IPS DF 6.9 (cell line): ENCODE measurements around the gene PLCE1.
"Not testable (repeated sequence)": the region's sequence is repeated elsewhere in the genome, so short reads cannot be mapped to it uniquely, and the experiment has no call there.

Experiments
- DNase-seq: peaks from one replicate; pipeline ENCODE4 v3.0.0-alpha.2; 2013; ENCODE audit warnings: low read depth, low spot score
- H3K27ac ChIP-seq: one replicate; pipeline ENCODE4 v1.5.1; 2013; ENCODE audit warnings: low read length, control low read depth
- H3K27me3 ChIP-seq: 2 replicates; pipeline ENCODE4 v1.6.1; 2013; ENCODE audit warnings: mild to moderate bottlenecking, low read length; ENCODE audit not compliant: control insufficient read depth, insufficient read depth
- H3K36me3 ChIP-seq: 2 replicates; pipeline ENCODE4 v1.6.1; 2013; ENCODE audit warnings: low read length; ENCODE audit not compliant: control insufficient read depth, insufficient read depth
- H3K4me1 ChIP-seq: 2 replicates; pipeline ENCODE4 v1.6.1; 2013; ENCODE audit warnings: low read length; ENCODE audit not compliant: control insufficient read depth, insufficient read depth
- H3K4me3 ChIP-seq: 2 replicates; pipeline ENCODE4 v1.5.1; 2013; ENCODE audit warnings: mild to moderate bottlenecking, low read length
- H3K9me3 ChIP-seq: 2 replicates; pipeline ENCODE4 v1.6.1; 2013; ENCODE audit warnings: low read length, inconsistent platforms; ENCODE audit not compliant: control insufficient read depth, insufficient read depth
- WGBS: extraction: QIAGEN DNeasy Blood & Tissue Kit; methylation state at CpG from one replicate; pipeline ENCODE4 v1.1.7; 2013; ENCODE audit warnings: mixed read lengths, missing lambda C conversion rate; ENCODE audit not compliant: insufficient read length, insufficient coverage; 5-methylcytosine and 5-hydroxymethylcytosine counted together

Gene PLCE1

GRCh38 chr10:93993782-93994437, at the start of gene PLCE1:
TSS of gene PLCE1 (plus strand) at chr10:93993931. CDS start at chr10:94031047, 37,116 bp downstream.
- peak within 1 kb of the TSS; percentile 67 for H3K4me3 ChIP-seq

GRCh38 chr10:93945819-93946218, 47.9 kb upstream of the PLCE1 start:
- Histone ChIP-seq H3K4me3 (no peak overlapping the region), H3K27me3 (no peaks in the 10 kb centered on the region), H3K36me3 (no peaks in the 10 kb centered on the region), H3K4me1 (no peaks in the 10 kb centered on the region), H3K9me3 (no peaks in the 10 kb centered on the region), H3K27ac (no peak overlapping the region)
- no peak for DNase-seq
- WGBS: no CpG with 5 or more reads among the region's 4 CpGs

More at GRCh38 chr10:93993782-93994437, at the start of gene PLCE1:
- no peaks in the 10 kb centered on the region for H3K9me3 ChIP-seq
- no CpG with 5 or more reads among the region's 83 CpGs for WGBS
- H3K27ac ChIP-seq: no peak within 1 kb of the TSS
- no peaks in the 10 kb centered on the region for H3K36me3 ChIP-seq
- 0 out of 2 replicates have a peak, but pooled peaks cover 1% of the 10 kb centered on the region for H3K4me1 ChIP-seq
- H3K27me3 ChIP-seq: peaks cover 25% of the 10 kb centered on the region
- DNase-seq: no peak

GRCh38 chr10:93947055-93947454, 46.7 kb upstream of the PLCE1 start:
- Histone ChIP-seq H3K27ac (no peak overlapping the region), H3K36me3 (no peaks in the 10 kb centered on the region), H3K27me3 (no peaks in the 10 kb centered on the region), H3K4me1 (no peaks in the 10 kb centered on the region), H3K9me3 (no peaks in the 10 kb centered on the region), H3K4me3 (no peak overlapping the region)
- WGBS: no CpG with 5 or more reads among the region's 8 CpGs
- DNase-seq: no peak

DNA sequence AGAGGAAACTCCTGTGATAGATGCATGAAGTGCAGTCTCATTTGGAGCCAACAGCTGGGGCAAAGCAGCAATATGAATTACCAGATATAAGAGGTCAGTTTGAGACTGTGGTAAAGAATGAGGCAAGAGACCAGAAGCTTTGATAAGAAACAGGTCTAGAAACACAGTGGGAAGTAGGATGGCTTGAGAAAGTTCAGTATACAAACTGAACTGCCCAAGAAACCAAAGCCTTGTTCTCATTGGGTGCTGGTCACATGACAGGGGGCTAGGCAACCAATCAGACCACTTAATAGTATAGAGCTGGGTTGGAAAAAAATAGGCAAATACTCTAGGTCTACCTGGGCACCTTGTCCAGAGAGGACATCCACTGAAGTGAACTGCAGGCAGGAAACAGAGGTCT, 46.2 kb upstream of the PLCE1 start:
- no peaks in the 10 kb centered on the region for H3K4me1 ChIP-seq
- no peak overlapping the region for H3K27ac ChIP-seq
- no peak for DNase-seq
- no peaks in the 10 kb centered on the region for H3K27me3 ChIP-seq
- H3K4me3 ChIP-seq: no peak overlapping the region
- H3K9me3 ChIP-seq: no peaks in the 10 kb centered on the region
- H3K36me3 ChIP-seq: no peaks in the 10 kb centered on the region

GRCh38 chr10:93951905-93952304, 41.8 kb upstream of the PLCE1 start:
- Histone ChIP-seq H3K27ac (no peak overlapping the region), H3K36me3 (no peaks in the 10 kb centered on the region), H3K9me3 (no peaks in the 10 kb centered on the region), H3K27me3 (no peaks in the 10 kb centered on the region), H3K4me1 (no peaks in the 10 kb centered on the region), H3K4me3 (no peak overlapping the region)
- no CpG with 5 or more reads among the region's 2 CpGs for WGBS
- no peak for DNase-seq

DNA sequence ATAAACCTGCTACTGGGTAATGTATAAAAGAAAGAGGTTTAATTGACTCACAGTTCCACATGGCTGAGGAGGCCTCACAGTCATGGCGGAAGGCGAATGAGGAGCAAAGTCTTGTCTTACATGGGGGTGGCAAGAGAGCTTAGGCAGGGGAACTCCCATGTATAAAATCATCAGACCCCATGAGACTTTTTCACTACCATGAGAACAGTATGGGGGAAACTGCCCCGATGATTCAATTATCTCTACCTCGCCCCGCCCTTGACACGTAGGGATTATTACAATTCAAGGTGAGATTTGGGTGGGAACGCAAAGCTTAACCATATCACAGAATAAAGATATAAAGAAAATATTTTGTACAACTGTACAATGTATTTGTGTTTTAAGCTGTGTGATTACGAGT, 39.4 kb upstream of the PLCE1 start:
- Histone ChIP-seq H3K36me3 (no peaks in the 10 kb centered on the region), H3K27ac (no peak overlapping the region)
- no peak for DNase-seq

DNA sequence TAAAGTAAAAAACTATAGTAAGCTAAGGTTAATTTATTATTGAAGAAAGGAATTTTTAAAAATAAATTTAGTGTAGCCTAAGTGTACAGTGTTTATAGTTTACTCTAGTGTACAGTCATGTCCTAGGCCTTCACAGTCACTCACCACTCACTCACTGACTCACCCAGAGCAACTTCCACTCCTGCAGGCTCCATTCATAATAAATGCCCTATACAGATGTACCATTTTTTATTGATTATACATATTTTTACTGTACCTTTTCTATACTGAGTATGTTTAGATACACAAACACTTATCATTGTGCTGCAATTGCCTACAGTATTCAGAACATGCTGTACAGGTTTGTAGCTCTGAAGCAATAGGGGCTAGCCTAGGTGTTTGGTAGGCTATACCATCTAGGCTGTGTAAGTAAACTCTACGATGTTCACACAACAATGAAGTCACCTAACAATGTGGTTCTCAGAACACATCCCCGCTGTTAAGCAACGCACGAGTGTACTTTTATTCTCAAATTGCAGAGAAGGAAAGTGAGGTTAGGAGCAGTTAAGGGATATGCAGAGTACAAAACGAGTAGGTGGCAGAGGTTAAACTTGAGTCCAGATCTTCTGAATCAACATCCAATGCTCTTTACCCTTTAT, 38.9 kb upstream of the PLCE1 start:
- H3K27ac ChIP-seq: no peak overlapping the region
- no peaks in the 10 kb centered on the region for H3K4me1 ChIP-seq
- H3K27me3 ChIP-seq: no peaks in the 10 kb centered on the region
- no peaks in the 10 kb centered on the region for H3K36me3 ChIP-seq
- no peak for DNase-seq
- no peak overlapping the region for H3K4me3 ChIP-seq
- WGBS: no CpG with 5 or more reads among the region's 5 CpGs
- no peaks in the 10 kb centered on the region for H3K9me3 ChIP-seq

More for the DNA sequence above, 39.4 kb upstream of the PLCE1 start:
- H3K27me3 ChIP-seq: no peaks in the 10 kb centered on the region
- H3K9me3 ChIP-seq: no peaks in the 10 kb centered on the region
- no peak overlapping the region for H3K4me3 ChIP-seq
- WGBS: no CpG with 5 or more reads among the region's 8 CpGs
- no peaks in the 10 kb centered on the region for H3K4me1 ChIP-seq

GRCh38 chr10:93958834-93959233, 34.9 kb upstream of the PLCE1 start:
- Histone ChIP-seq H3K36me3 (no peaks in the 10 kb centered on the region), H3K4me1 (no peaks in the 10 kb centered on the region), H3K27ac (no peak overlapping the region), H3K27me3 (no peaks in the 10 kb centered on the region), H3K4me3 (no peak overlapping the region), H3K9me3 (no peaks in the 10 kb centered on the region)
- DNase-seq: no peak
- WGBS: no CpG with 5 or more reads among the region's 6 CpGs

GRCh38 chr10:93960988-93961387, 32.7 kb upstream of the PLCE1 start:
- not testable (repeated sequence) for H3K4me1 ChIP-seq, H3K27ac ChIP-seq, DNase-seq, H3K4me3 ChIP-seq, H3K27me3 ChIP-seq, H3K36me3 ChIP-seq, H3K9me3 ChIP-seq
- no CpG with 5 or more reads among the region's 7 CpGs for WGBS

GRCh38 chr10:93962973-93963372, 30.8 kb upstream of the PLCE1 start:
- Histone ChIP-seq H3K36me3 (no peaks in the 10 kb centered on the region), H3K27ac (no peak overlapping the region), H3K27me3 (no peaks in the 10 kb centered on the region), H3K9me3 (no peaks in the 10 kb centered on the region), H3K4me3 (no peak overlapping the region), H3K4me1 (no peaks in the 10 kb centered on the region)
- no CpG with 5 or more reads among the region's 1 CpG for WGBS
- no peak for DNase-seq

DNA sequence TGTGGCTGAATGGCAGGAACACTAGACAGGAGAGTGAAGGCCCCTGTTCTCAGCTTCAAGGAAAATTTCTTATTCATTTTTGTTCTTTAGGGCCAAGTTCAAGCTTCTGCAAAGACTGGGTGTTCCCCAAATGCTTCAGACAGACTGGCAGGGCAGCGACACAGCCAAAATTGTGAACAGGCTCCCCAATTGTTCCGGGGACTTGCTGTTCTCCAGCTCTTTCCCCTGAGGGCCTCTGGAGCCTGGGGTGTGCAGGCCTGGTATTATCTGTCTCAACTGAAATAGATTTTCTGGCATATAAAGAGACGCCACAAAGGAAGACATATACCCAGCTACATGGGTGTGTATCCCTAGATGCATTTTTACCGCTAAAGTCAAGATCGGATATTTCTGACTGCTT, 30.3 kb upstream of the PLCE1 start:
- no peak for DNase-seq
- Histone ChIP-seq H3K27me3 (no peaks in the 10 kb centered on the region), H3K4me1 (no peaks in the 10 kb centered on the region), H3K36me3 (no peaks in the 10 kb centered on the region), H3K4me3 (no peak overlapping the region), H3K9me3 (no peaks in the 10 kb centered on the region), H3K27ac (no peak overlapping the region)
- no CpG with 5 or more reads among the region's 5 CpGs for WGBS
